Measurements from ENCODE around the gene WDR37.

GRCh38 chr10:1102831-1103230 lies 46.6 kb downstream of the WDR37 start:
- no peak for TF ChIP-seq RFX5 (IDR thresholded peaks at IDR 0.05; ENCODE audit: low read depth, low read length)
- TF ChIP-seq CTCF (IDR thresholded peaks at IDR 0.05 in 2 of 3, conservative IDR thresholded peaks at IDR 0.05 in 1 of 3; ENCODE audit: insufficient read depth in 2 of 3, low read depth in 1 of 3, low read length in 3 of 3): no peak
- TF ChIP-seq POLR2AphosphoS5 (IDR thresholded peaks at IDR 0.05; ENCODE audit: control insufficient read depth, insufficient read depth, low read depth, low read length): no peak
- TF ChIP-seq NR3C1 (CRISPR knock-in tag; IDR thresholded peaks at IDR 0.05): no peak
- no peak for TF ChIP-seq MTA3 (IDR thresholded peaks at IDR 0.05; ENCODE audit: borderline replicate concordance)
- TF ChIP-seq, protein P1, sequence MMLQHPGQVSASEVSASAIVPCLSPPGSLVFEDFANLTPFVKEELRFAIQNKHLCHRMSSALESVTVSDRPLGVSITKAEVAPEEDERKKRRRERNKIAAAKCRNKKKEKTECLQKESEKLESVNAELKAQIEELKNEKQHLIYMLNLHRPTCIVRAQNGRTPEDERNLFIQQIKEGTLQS (IDR thresholded peaks at IDR 0.05): no peak
- TF ChIP-seq, protein P1 (CRISPR knock-in tag; conservative IDR thresholded peaks at IDR 0.05): no peak
- no peak for TF ChIP-seq HNRNPL (IDR thresholded peaks at IDR 0.05; ENCODE audit: low read depth, low read length)
- no peak for TF ChIP-seq EZH2 (IDR thresholded peaks at IDR 0.05; ENCODE audit: borderline replicate concordance, low read depth, low read length)

Data from K562 (cell line).